Esophagus muscularis mucosa (tissue), 4 donors: Measurements from ENCODE around the gene CYP2W1. TPM values are rescaled to one million over a fixed set of nuclear protein-coding genes. Genes with fewer than 3 reads are reported as not detected.

Experiments used
- DNase-seq: peaks from one replicate; pipeline ENCODE4 v3.0.0-alpha.2; 2017; ENCODE audit errors: extremely low spot score
- H3K27ac ChIP-seq, 4 donors: fragments of 200-600 bp; sonication (generic); replicated peaks in 1 of 4; 1 replicate in 3 of 4; 2 replicates in 1 of 4; pipeline ENCODE4 v1.5.1; 2016 to 2019; ENCODE audit warnings: mild to moderate bottlenecking in 1 of 4
- H3K27me3 ChIP-seq, 4 donors: fragments of 200-600 bp; sonication (generic); one replicate each; pipeline versions ENCODE4 v1.5.1 to v1.6.0; 2016 to 2019
- H3K36me3 ChIP-seq, 4 donors: fragments of 200-600 bp; sonication (generic); one replicate each; pipeline ENCODE4 v1.5.1; 2016 to 2019
- H3K4me1 ChIP-seq, 4 donors: fragments of 200-600 bp; sonication (generic); one replicate each; pipeline ENCODE4 v1.5.1; 2016 to 2019
- H3K4me3 ChIP-seq, 4 donors: fragments of 200-600 bp; sonication (generic); 1 replicate in 2 of 4; 2 replicates in 2 of 4; pipeline ENCODE4 v1.5.1; 2016 to 2019; ENCODE audit warnings: mild to moderate bottlenecking in 4 of 4, moderate library complexity in 1 of 4
- H3K9me3 ChIP-seq, 4 donors: fragments of 200-600 bp; sonication (generic); 1 replicate in 3 of 4; 2 replicates in 1 of 4; pipeline ENCODE4 v1.5.1; 2016 to 2019
- CTCF ChIP-seq, 3 experiments: fragments of 200-600 bp in 2 of 3; fragments of 450-650 bp in 1 of 3; sonication (generic) in 2 of 3; IDR thresholded peaks; one replicate each; pipeline ENCODE4 v1.5.1; 2017 to 2019; ENCODE audit warnings: antibody characterized with exemption in 3 of 3, mild to moderate bottlenecking in 2 of 3, moderate library complexity in 1 of 3
- EP300 ChIP-seq: sonication (generic); formaldehyde crosslinking; IDR thresholded peaks from one replicate; pipeline ENCODE4 v1.6.1; 2017; ENCODE audit warnings: antibody characterized with exemption
- POLR2A ChIP-seq: fragments of 450-650 bp; IDR thresholded peaks from one replicate; pipeline ENCODE4 v1.6.1; 2017; ENCODE audit warnings: antibody characterized with exemption, moderate library complexity, mild to moderate bottlenecking, low read depth
- POLR2AphosphoS5 ChIP-seq, 2 donors: sonication (generic); formaldehyde crosslinking; IDR thresholded peaks; one replicate each; pipeline ENCODE4 v1.6.1; 2017; ENCODE audit warnings: antibody characterized with exemption in 2 of 2
- WGBS: methylation state at CpG from one replicate; pipeline ENCODE4 v1.1.5; 2018; 5-methylcytosine and 5-hydroxymethylcytosine counted together
- intact Hi-C: fragments of 100-400 bp; cut with DNase I; formaldehyde crosslinking; loops from one replicate; pipeline ENCODE4 v1.15.1; 2023
- total RNA-seq, 4 donors: library from RNA; depleted of rRNA; stranded (reverse); fragments of >200 nt; gene quantifications; one replicate each; pipeline versions ENCODE4 v1.1.0 to v1.2.1, GENCODE V29; 2016

The CYP2W1 gene
- total RNA-seq, 4 donors from 2014 or later: 0.23 to 0.66 TPM; not detected in 2

GRCh38 chr7:944744-945143 lies 38.2 kb upstream of the CYP2W1 start:
- Histone ChIP-seq H3K4me1 (no peaks in the 10 kb centered on the region), H3K4me3 (no peak overlapping the region), H3K36me3 (peaks cover 0 to 6% (median 0%) of the 10 kb centered on the region in 4 donors), H3K27ac (no peak overlapping the region), H3K9me3 (no peaks in the 10 kb centered on the region), H3K27me3 (no peaks in the 10 kb centered on the region)
- DNase-seq: no peak
- TF ChIP-seq POLR2AphosphoS5 (IDR thresholded peaks at IDR 0.05) (no peak), EP300 (no peak), POLR2A (no peak), CTCF (IDR thresholded peaks at IDR 0.05) (no peak)
- WGBS: 90% methylated on average over 5 of the region's 5 CpGs
- intact Hi-C loops: no loop called here

- TF ChIP-seq POLR2A (no peak), POLR2AphosphoS5 (IDR thresholded peaks at IDR 0.05) (no peak)
- 75% methylated on average over 1 of the region's 13 CpGs for WGBS
- H3K4me1 ChIP-seq: no peaks in the 10 kb centered on the region
- no peaks in the 10 kb centered on the region for H3K9me3 ChIP-seq
- H3K36me3 ChIP-seq: peaks cover 0 to 9% (median 0%) of the 10 kb centered on the region in 4 donors
- no peak for DNase-seq
- no peaks in the 10 kb centered on the region for H3K27me3 ChIP-seq
- intact Hi-C loops: no loop called here
- H3K4me3 ChIP-seq: no peak overlapping the region
- no peak overlapping the region for H3K27ac ChIP-seq
Measured at GRCh38 chr7:945147-945555, 37.8 kb upstream of the CYP2W1 start.

DNA sequence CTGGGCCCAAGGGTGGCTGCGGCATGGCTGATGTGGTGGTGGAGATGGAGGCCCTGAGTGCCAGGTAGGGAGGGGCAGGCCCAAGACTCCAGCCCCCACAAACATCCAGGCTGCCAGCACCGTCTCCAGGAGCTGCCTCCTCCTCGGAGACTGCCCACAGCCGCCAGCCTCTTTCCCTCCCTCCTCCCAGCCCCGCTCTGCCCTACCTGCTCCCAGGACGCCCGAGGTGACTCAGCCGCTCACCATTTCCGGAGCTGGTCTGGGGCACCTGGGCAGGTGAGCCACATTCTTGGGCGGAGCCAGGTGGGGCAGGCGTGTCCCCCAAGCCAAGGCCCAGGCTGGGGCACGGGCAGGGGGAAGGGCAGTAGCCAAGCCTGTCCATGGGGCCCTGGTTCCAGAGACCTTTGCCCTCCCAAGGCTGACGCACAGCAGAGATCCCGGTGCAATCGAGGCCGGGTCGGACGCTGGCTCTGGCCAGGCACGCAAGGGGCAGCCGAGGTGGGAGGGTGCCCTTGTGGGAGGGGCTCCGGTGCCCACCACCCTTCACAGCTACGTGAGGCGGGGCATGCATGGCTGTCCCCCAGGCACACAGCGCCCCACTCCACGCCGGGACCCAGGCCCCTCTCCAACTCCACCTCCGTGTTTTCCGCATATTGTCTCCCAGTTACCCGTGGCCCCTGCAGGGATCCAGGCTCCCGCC lies 37.3 kb upstream of the CYP2W1 start:
- intact Hi-C loops: no loop called here
- 83% methylated on average over 8 of the region's 30 CpGs for WGBS
- H3K9me3 ChIP-seq: no peaks in the 10 kb centered on the region
- DNase-seq: no peak
- H3K36me3 ChIP-seq: peaks cover 0 to 9% (median 0%) of the 10 kb centered on the region in 4 donors
- no peaks in the 10 kb centered on the region for H3K4me1 ChIP-seq
- no peak overlapping the region for H3K4me3 ChIP-seq
- no peaks in the 10 kb centered on the region for H3K27me3 ChIP-seq
- TF ChIP-seq EP300: no peak
- no peak for TF ChIP-seq POLR2AphosphoS5 (IDR thresholded peaks at IDR 0.05)
- no peak for TF ChIP-seq CTCF (IDR thresholded peaks at IDR 0.05)
- TF ChIP-seq POLR2A: no peak
- H3K27ac ChIP-seq: no peak overlapping the region

GRCh38 chr7:946256-946996 lies 36.6 kb upstream of the CYP2W1 start:
- H3K27ac ChIP-seq: no peak overlapping the region
- 83% methylated on average over 21 of the region's 29 CpGs for WGBS
- no peak for TF ChIP-seq POLR2AphosphoS5 (IDR thresholded peaks at IDR 0.05)
- TF ChIP-seq POLR2A: no peak
- TF ChIP-seq CTCF (IDR thresholded peaks at IDR 0.05): no peak
- H3K36me3 ChIP-seq: peaks cover 0 to 9% (median 0%) of the 10 kb centered on the region in 4 donors
- DNase-seq: no peak
- no peak overlapping the region for H3K4me3 ChIP-seq
- H3K9me3 ChIP-seq: no peaks in the 10 kb centered on the region
- intact Hi-C loops: no loop called here
- H3K27me3 ChIP-seq: no peaks in the 10 kb centered on the region
- no peaks in the 10 kb centered on the region for H3K4me1 ChIP-seq

- Histone ChIP-seq H3K36me3 (peaks cover 0 to 9% (median 0%) of the 10 kb centered on the region in 4 donors), H3K27me3 (peaks cover 0 to 6% (median 0%) of the 10 kb centered on the region in 4 donors), H3K9me3 (no peaks in the 10 kb centered on the region), H3K4me3 (no peak overlapping the region), H3K27ac (no peak overlapping the region), H3K4me1 (peaks cover 0 to 9% (median 5%) of the 10 kb centered on the region in 4 donors)
- intact Hi-C loops: no loop called here
- TF ChIP-seq POLR2AphosphoS5 (IDR thresholded peaks at IDR 0.05): no peak
- no peak for DNase-seq
- 91% methylated on average over 37 of the region's 37 CpGs for WGBS
Measured at GRCh38 chr7:947391-948210, 35.4 kb upstream of the CYP2W1 start.
